ENCODE measurements around the gene OTUB2. TPM values are rescaled to one million over a fixed set of nuclear protein-coding genes. Genes with fewer than 3 reads are reported as not detected.

OTUB2 gene
- polyA plus RNA-seq, 1 of the 3 experiments (the other 2 are of a cell fraction): 1.4 TPM

GRCh38 chr14:94019329-94019728, 6.8 kb upstream of the OTUB2 start:
- no peaks in the 10 kb centered on the region for H3K79me2 ChIP-seq (ENCODE audit: insufficient read depth)
- peaks cover 6% of the 10 kb centered on the region; the same call in 1 of the 2 replicates for H3K27me3 ChIP-seq (ENCODE audit: insufficient read depth)
- no peaks in the 10 kb centered on the region for H3K4me1 ChIP-seq (ENCODE audit: control insufficient read depth in 1 of 2, insufficient read depth in 2 of 2, low read depth in 1 of 2, low read length in 1 of 2)
- H3K9me3 ChIP-seq: no peaks in the 10 kb centered on the region
- H3K9ac ChIP-seq: no peak overlapping the region
- no peak overlapping the region for H3K27ac ChIP-seq (ENCODE audit: low read depth in 2 of 2, low read length in 1 of 2)
- no peaks in the 10 kb centered on the region for H3K36me3 ChIP-seq (replicated peaks in 1 of 2; ENCODE audit: control insufficient read depth in 1 of 2, insufficient read depth in 2 of 2, low read length in 1 of 2)
- 88% methylated on average over 6 of the region's 6 CpGs for WGBS (ENCODE audit: low lambda C conversion rate)
- no peak overlapping the region for H3K4me2 ChIP-seq
- ChIA-PET POLR2A (no interaction called here), CTCF (interaction anchor here (0.9 to 2.5 kb wide), 7 partner anchors 8 to 365 kb away, joined by 3 to 12 read pairs (median 4); no protein-coding TSS in a partner anchor)
- no peaks in the 10 kb centered on the region for H4K20me1 ChIP-seq (ENCODE audit: insufficient read depth)
- no peaks in the 10 kb centered on the region for H3F3A ChIP-seq (replicated peaks; ENCODE audit: insufficient read depth)
- TF ChIP-seq FOXM1 (IDR thresholded peaks at IDR 0.05; ENCODE audit: low read depth) (no peak), IRF3 (IDR thresholded peaks at IDR 0.05; ENCODE audit: low read depth, low read length) (no peak), YY1 (IDR thresholded peaks at IDR 0.05; ENCODE audit: low read depth) (no peak), CTCF (IDR thresholded peaks at IDR 0.05) (no peak), EP300 (IDR thresholded peaks at IDR 0.05; ENCODE audit: borderline replicate concordance in 1 of 2, low read depth in 1 of 2, low read length in 1 of 2) (no peak), PBX3 (IDR thresholded peaks at IDR 0.05) (no peak), RCOR1 (IDR thresholded peaks at IDR 0.05; ENCODE audit: low read length) (no peak)
- DNase-seq: no peak
- no peak overlapping the region for H3K4me3 ChIP-seq (ENCODE audit: low read depth in 2 of 2, low read length in 1 of 2)
- no peak overlapping the region for H2AFZ ChIP-seq (ENCODE audit: low read depth)
- H3K9me2 ChIP-seq: no peaks in the 10 kb centered on the region

GRCh38 chr14:94020267-94020666, 5.9 kb upstream of the OTUB2 start:
- no peaks in the 10 kb centered on the region for H3F3A ChIP-seq (replicated peaks; ENCODE audit: insufficient read depth)
- WGBS (ENCODE audit: low lambda C conversion rate): 85% methylated on average over 4 of the region's 4 CpGs
- H2AFZ ChIP-seq (ENCODE audit: low read depth): no peak overlapping the region
- H4K20me1 ChIP-seq (ENCODE audit: insufficient read depth): no peaks in the 10 kb centered on the region
- ChIA-PET POLR2A (no interaction called here), CTCF (interaction anchor here (1.0 to 2.5 kb wide), 5 partner anchors 9 to 117 kb away, joined by 3 to 12 read pairs (median 5); no protein-coding TSS in a partner anchor)
- H3K36me3 ChIP-seq (replicated peaks in 1 of 2; ENCODE audit: control insufficient read depth in 1 of 2, insufficient read depth in 2 of 2, low read length in 1 of 2): no peaks in the 10 kb centered on the region
- H3K4me2 ChIP-seq: no peak overlapping the region
- H3K4me1 ChIP-seq (ENCODE audit: control insufficient read depth in 1 of 2, insufficient read depth in 2 of 2, low read depth in 1 of 2, low read length in 1 of 2): no peaks in the 10 kb centered on the region
- no peaks in the 10 kb centered on the region for H3K79me2 ChIP-seq (ENCODE audit: insufficient read depth)
- H3K9me3 ChIP-seq: no peaks in the 10 kb centered on the region
- no peak for DNase-seq
- no peak overlapping the region for H3K4me3 ChIP-seq (ENCODE audit: low read depth in 2 of 2, low read length in 1 of 2)
- H3K27me3 ChIP-seq (ENCODE audit: insufficient read depth): peaks cover 4% of the 10 kb centered on the region; the same call in 1 of the 2 replicates
- no peaks in the 10 kb centered on the region for H3K9me2 ChIP-seq
- no peak overlapping the region for H3K27ac ChIP-seq (ENCODE audit: low read depth in 2 of 2, low read length in 1 of 2)
- H3K9ac ChIP-seq: no peak overlapping the region
- TF ChIP-seq MEF2A (IDR thresholded peaks at IDR 0.05; ENCODE audit: borderline replicate concordance, low read depth) (no peak), EP300 (IDR thresholded peaks at IDR 0.05; ENCODE audit: borderline replicate concordance in 1 of 2, low read depth in 1 of 2, low read length in 1 of 2) (no peak), RCOR1 (IDR thresholded peaks at IDR 0.05; ENCODE audit: low read length) (no peak), MAX (IDR thresholded peaks at IDR 0.05; ENCODE audit: low read depth) (no peak), IRF3 (IDR thresholded peaks at IDR 0.05; ENCODE audit: low read depth, low read length) (no peak), REST (IDR thresholded peaks at IDR 0.05; ENCODE audit: low read depth, low read length) (no peak), SIN3A (IDR thresholded peaks at IDR 0.05; ENCODE audit: borderline replicate concordance, low read depth, low read length) (no peak), FOXM1 (IDR thresholded peaks at IDR 0.05; ENCODE audit: low read depth) (no peak), GATA2 (CRISPR knock-in tag; IDR thresholded peaks at IDR 0.05) (no peak), RXRA (IDR thresholded peaks at IDR 0.05; ENCODE audit: borderline replicate concordance, low read depth) (no peak), RAD21 (IDR thresholded peaks at IDR 0.05; ENCODE audit: low read length) (no peak), CHD2 (IDR thresholded peaks at IDR 0.05; ENCODE audit: low read length, partially characterized antibody) (no peak), USF2 (IDR thresholded peaks at IDR 0.05; ENCODE audit: borderline replicate concordance, low read depth, low read length) (no peak)
